HG02763 (cell line): ENCODE results near the gene ANKS1B.

Experiments used
- ATAC-seq: cut with Tn5 transposase; IDR thresholded peaks from one replicate; pipeline ENCODE4 v1.9.1; 2021; ENCODE audit warnings: mild to moderate bottlenecking, moderate library complexity; ENCODE audit not compliant: unreplicated experiment

ANKS1B gene

DNA sequence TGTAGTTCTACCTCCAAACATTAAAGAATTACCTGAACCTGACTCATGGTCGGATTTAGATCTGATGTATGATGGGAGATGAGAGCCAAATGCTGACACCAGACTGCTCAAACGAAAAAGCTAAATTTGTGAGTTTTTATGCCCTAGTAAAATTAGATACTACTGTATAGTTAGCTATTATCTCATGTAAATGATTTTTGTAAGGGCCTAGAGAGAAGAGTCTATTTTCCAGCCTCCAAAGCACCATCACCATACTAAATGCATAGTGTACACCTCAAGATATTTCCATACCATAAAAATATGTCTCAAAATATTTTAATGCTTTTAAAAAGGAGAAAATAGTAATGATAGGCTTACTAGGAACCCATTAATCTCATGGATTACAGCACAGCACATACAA lies 18.3 kb downstream of the ANKS1B start:
- ATAC-seq, result no peak

DNA sequence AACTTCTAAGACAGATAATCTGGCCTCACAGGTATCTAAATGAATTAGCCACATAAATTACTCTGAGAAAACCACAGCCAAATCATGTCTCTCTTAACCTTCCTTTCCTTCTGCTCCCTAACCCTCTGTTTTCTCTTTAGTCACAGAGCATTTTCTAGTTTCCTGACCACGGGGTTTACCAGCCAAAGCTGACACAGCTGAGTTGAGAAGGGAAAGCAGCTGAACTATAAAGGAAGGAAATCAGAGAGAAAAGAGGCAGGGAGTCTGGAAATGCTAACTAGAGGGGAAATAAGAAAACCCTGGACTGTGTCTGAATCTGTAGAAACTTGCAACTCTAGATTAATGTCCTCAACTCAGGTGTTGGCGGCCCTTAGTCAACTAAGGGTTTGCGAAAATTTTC lies 24.4 kb downstream of the ANKS1B start:
- ATAC-seq, result no peak

DNA sequence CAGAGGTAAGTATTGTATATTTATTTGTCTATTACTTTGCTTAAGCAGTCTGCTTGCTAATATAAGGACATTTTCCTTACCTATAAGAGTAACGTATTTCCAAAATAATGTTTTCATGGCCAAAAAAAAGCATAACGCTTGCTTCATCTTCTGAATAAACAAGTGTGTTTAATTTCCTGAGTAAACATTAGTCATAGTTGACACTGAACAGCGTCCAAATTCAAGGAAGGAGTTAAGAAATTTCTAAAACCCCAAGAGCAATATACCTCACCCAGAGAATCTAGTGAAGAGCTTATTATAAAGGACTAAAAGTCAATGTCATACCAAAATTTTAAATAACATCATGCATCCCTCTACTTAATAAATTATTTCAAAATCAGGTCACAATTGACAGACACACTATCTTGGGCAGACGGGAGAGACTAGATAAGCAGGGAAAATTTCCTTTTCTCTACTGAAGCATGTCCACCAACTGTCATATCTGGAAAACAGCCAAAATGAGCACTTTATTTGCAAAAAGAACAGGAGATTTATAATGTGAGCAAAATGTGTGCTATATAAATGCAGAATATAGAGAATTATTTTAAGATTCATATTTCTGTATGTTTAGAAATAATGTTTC lies 25.1 kb downstream of the ANKS1B start:
- no peak for ATAC-seq

DNA sequence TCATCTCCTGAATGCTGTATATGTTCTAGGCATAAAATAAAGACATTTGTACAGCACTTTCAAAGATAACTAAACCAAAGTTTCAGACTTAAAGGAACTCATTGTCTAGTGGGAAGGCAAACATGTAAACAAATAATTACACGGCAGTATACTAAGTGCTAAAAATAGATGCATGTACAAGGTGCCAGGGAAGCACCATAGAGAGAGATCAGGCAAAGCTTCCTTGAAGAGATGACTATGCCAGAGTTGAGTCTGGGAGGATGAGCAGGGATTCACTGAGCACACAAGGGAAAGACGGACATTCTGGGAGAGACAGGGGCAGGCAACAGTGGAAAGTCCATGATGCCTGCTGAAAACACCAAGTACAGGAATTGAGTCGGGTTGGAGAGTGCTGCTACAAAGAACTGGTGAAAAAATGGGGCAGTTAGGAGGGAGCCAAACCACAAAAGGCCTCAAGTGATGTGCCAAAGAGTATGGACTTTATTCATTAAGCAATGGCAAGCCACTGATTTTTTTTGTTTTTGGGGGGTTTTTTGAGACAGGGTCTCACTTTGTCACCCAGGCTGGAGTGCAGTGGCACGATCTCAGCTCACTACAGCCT lies 26.8 kb downstream of the ANKS1B start:
- ATAC-seq, result no peak

DNA sequence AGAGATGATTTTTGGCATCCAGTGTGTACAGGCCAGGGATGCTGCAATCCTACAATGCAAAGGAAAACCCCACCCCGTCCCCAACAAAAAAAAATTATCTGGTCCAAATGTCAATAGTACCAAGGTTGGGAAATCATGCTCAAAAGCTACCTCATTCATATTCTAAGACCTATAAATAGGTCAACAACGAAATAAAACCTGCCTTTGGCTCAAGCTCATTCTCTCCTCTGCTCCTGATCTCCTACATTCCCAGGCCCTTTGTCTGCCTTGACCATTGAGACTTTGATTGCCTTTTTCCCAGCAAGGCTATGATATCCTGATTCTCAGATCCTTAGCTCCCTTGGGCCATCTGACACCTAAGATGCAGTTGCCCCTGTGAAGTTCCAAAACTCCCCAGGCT lies 30.0 kb downstream of the ANKS1B start:
- ATAC-seq, result no peak

DNA sequence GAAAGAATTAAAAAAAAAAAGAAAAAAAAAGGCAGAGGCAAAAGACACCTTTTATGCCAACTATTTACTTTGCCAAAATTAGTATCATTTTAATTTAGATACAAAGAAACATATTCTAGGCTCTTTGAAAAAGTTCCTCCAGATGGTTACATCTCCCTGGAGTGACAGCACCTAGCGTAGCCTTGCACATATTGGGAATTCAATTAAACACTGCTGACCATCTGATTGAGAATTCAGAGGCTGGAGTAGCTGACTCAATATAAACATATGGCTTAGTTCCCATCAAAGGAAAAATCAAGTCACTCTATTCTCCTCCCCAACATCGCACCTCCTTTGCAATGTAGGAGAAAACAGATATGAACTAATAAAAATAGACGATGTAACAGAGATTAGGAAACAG lies 36.4 kb downstream of the ANKS1B start:
- no peak for ATAC-seq

DNA sequence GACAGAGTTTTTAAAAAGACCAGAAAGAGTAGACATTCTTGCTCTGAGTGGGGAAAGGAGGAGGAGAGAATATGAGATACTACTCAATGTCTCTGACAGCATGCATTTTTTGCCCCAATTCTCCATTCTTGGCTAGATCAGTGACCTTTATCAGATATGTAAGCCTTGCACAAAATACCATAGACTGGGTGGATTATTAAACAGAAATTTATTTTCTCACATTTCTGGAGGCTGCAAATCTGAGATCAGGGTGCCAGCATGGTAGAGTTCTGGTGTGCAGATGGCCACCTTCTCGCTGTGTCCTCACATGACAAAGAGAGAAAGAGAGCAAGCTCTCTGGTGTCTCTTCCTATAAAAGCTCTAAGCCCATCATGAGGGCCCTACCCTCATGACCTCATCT lies 38.6 kb downstream of the ANKS1B start:
- ATAC-seq, result no peak

DNA sequence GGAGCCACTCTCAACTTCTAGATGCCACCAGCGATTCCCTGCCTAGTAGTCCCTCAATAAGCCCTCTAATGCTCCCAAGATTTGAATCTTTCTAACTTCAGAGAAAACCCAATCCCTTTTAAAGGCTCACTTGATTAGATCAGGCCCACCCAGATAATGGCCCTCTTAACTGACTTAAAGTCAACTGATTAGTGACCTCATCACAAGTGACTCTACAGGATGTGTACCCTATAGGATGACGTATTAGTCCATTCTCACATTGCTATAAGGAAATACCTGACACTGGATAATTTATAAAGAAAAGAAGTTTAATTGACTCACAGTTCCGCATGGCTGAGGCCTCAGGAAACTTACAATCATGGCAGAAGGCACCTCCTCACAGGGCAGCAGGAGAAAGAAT lies 49.1 kb downstream of the ANKS1B start:
- no peak for ATAC-seq

DNA sequence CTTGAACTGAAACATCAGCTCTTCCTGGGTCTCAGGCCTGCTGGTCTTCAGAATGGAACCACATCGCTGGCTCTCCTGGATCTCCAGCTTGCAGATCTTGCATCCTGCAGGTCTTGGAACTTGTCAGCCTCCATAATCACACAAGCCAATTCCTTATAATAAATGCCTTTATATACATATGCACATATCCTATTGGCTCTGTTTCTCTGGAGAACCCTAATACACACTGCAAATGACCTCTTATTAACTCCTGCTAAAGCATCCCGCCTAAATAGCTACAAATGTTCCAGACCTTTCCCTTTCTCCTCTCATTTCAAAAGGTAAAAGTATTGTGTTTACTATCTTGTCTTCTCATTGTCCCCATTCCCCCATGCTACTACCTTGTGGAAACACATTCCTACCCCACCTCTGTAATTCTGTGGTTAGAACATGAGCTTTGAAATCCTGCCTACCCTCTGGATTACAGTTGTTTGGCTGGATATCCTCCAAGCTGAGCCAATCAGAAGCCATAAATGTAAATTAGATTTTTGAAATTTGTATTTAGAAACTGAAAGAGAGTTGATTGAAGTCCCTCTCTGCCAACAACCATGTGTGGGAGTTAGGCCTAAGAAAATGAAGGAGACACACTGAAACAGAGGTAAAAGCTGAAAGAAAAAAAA lies 58.1 kb downstream of the ANKS1B start:
- ATAC-seq, result no peak

DNA sequence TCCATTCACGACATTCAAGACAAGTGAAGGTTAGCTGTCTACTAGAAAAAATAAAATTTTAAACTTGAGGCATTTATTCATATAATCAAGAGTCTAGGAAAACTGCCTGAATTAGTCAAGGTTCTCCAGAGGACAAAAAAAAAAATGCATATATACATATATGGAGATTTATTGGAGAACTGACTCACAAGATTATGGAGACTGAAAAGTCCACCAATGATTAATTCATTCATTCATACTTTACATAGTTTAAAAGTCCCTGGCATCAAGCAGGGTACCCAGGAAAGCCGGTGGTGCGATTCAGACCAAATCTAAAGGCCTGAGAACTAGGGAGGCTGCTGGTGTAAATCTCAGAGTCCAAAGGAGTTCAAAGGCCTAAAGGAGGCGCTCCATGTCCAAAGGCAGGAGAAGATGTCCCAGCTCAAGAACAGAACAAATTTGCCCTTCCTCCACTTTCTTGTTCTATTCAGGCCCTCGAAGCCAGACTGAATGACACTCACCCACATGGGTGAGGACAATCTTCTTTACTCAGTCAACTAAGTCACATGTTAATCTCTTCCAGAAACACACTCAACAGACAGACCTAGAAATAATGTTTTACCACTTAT lies 64.3 kb downstream of the ANKS1B start:
- no peak for ATAC-seq

DNA sequence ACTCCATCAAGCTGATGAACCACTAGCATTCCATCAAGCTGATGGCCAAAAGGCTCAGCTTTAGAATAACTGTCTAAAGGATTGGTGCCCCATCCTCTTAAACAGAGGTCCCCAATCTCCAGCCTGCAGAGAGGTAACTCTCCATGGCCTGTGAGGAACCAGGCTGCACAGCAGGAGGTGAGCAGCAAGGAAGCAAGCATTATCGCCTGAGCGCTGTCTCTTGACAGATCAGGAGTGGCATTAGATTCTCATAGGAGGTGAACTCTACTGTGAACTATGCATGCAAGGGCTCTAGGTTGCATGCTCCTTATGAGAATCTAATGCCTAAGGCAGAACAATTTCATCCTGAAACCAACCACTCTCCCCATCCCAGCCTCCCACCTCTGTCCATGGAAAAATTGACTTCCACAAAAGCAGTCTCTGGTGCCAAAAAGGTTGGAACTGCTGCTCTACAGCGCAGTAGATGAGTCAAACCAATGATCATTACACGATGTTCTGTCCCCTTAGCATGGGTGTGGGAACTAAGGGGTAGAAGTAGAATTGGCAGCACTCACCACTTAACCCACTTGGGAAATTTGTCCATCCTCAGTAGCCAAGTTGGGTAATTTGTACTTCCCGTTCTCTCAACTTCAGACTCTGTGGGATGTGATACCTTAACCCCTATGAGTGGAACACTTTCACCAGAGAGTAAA lies 66.9 kb downstream of the ANKS1B start:
- ATAC-seq, result no peak

DNA sequence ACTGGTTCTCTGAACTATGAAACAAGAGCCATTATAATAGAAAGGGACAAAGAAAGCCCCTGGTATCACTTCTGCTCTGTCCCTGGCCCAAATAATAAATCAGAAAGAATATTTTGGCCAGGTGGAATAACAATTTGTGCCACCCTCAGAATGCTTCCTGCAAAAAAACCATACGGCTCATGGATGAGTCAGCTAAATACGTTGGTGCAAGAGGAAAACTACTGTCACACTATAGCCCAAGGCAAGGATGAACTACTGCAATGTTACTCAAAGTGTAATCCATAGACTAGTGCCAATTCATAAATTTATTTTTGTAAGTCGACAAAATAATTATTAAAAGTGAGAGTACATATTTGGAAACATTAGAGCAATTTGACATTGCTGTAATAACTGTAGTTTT lies 68.2 kb downstream of the ANKS1B start:
- ATAC-seq, result no peak

DNA sequence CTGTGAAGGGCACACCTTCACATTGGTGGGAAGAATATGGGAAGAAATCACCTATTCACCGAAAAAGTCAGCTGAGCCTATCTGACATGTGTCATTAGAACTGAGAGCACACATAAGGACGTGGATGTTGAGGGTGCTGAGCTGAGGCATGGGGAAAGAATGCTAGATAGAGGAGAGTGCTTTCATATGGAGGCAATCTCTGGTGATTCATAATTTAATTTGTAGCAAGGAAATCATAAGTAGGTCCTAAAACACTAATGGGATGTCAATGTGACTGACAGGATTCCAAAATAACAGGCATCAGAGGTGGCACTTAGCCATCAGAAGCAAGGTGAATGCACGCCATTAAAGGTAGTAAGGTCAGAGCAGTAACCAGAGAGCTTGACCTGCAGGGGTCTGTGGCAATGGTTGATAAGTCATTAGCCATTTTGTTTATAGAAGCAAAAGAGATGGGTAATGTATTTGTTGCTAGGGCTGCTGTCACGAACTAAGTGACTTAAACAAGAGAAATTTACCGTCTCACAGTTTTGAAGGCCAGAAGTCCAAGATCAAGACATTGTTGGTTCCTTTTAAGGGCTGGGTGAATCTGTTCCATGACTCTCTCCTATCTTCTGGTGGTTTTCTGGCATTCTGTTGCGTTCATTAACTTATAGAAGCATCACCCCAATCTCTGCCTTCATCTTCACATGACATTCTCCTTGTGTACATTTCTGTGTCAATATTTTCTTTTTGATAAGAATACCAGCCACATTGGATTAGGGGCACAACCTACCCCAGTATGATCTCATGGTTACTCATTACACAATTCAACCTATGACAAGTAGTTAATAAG lies 69.3 kb downstream of the ANKS1B start:
- ATAC-seq, result no peak

DNA sequence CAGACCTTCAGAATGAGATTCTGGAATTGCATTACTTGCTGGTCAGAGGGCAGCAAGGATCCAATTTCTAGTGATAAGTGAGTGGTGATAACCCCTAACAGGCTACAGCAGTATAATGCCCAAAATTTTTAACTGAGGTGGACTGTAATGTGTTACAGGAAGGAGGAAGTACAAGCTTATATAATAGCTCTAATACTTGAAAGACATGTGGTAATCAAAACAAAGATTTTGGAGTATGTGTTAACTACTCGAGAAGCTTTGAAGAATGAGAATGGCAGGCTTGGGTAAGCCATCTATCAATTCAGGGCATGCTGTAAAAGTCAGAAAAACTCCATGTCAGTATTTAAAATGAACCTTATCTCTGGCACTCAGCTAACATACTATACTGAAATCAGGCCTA lies 70.5 kb downstream of the ANKS1B start:
- no peak for ATAC-seq

DNA sequence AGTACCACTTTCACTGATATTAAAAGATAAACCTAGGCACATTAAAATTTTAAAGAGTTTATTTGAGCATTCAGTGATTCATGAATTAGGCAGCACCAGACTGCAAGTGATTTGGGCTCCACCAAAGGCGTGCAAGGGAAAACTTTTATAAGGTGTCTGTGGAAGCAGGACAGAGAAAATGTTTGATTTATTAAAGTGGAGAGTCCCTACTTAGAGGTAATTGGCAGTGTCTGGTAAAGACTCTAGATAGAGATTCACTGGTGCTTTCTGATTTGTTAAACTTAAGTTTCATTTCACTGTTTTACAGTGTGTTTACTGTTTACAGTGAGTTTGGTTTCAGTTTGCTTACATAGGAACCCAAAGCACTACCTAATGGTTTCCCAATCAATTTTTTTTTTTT lies 72.8 kb downstream of the ANKS1B start:
- peak; percentile 92 for ATAC-seq

DNA sequence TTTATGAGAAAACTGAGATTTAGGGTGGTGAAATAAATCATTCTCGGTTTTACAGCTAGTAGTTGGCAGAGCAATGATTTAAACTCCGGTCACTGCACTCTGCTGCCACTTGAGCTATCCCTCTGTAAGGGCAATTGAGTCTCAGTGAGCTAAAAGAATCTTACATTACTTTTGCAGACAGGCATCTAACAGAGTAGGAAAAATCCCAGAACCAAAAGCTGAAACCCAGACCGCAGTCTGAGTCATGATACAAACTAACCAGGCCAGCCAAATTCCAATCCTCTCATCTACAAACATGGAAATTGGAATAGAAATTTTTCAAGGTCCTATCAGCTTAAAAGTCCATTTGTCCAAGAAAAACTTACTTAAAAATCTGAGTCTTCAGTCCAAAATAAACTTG lies 73.7 kb downstream of the ANKS1B start:
- no peak for ATAC-seq

DNA sequence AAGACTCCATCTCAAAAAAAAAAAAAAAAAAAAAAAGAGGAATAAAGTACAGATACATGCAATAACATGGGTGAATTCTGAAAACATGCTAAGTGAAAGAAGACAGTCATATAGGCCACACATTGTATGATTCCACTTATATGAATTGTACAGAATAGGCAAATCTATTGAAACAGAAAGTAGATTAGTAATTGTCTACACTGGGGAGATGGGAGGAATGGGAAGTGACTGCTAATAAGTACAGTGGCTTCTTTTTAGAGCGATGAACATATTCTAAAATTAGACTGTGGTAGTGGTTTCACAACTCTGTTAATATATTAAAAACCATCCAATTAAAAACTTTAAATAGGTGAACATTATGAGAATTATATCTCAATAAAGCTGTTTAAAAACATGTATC lies 74.4 kb downstream of the ANKS1B start:
- ATAC-seq, result no peak

DNA sequence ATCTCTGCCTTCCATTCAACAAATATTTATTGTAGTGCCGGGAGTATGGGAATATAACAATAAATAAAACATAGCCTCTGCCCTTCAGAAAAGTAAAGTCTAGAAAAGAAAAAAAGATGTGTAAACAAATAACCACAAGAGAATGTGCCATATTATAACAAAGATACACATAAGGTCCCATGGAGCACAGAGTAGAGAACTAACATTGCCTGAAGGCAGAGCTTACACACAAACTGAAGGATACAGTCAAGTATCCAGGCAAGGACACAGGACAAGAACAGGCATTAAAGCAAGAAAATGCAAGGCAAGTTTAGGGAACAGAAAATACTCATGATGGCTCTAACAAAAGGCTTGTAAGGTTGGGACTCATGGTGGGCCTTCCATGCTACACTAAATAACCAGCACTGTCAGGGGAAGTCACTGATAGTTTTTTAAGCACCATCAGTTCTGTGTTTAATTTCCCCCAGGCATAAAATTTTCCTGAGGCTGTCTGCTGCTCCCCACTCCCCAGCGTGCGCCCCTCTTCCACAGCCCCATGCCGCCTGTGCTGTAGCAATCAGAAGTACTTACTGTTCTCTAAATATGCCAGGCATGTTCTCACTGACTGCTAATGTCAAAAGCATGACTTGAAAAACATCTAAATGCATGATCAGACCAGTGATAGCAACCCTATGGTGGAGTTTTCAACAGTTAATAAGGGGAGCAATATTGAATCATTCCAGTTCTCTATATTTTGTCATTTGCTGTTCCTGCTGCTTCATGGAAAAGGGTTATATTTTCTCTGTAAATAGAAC lies 77.8 kb downstream of the ANKS1B start:
- no peak for ATAC-seq

DNA sequence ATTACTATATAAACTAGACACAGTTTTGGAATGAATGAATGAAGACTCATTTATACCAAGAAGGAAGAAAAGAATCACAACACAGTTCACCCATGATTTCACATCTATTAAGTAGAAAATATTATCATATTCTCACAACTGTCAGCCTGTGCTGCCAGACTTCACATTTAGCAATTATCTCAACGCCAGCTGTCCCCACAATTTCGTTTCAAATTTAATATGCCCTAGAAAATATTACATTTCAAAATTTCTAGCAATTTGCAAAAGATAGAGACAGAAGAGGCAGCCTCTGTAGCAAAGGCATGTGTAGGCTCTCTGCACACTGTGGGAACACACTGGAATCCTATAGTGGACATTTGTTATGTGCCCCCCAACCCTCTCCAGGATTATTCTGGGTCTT lies 83.6 kb downstream of the ANKS1B start:
- ATAC-seq, result no peak

DNA sequence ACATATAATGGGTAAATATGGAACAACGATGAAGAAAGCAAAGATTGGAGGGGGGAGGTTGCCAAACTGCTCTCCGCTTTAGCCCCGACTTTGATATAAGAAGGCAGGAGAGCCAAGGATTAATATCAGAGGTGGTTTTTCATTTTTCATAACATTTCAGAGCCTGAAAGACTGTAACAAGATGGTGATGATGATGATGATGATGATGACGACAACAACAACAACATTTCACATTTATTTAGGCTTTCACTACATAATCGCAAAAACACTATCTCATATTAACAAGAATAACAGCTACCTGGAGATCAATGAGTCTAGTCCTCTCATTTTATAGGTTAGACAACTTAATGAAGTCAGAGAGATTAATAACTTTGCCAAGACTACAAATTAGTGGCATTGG lies 86.1 kb downstream of the ANKS1B start:
- ATAC-seq, result no peak
